B cell (primary cell): ENCODE results near the gene MAML3. TPM values are rescaled to one million over a fixed set of nuclear protein-coding genes. Genes with fewer than 3 reads are reported as not detected.

Source experiments
- ATAC-seq: fragments of 200-7000 bp; cut with Tn5 transposase; one replicate; pipeline ENCODE4 v1.10.0; 2021; ENCODE audit warnings: low read depth, mild to moderate bottlenecking, moderate number of reproducible peaks, moderate library complexity
- CTCF ChIA-PET: fragments of 350-600 bp; sonication (Branson Sonifier 250); formaldehyde crosslinking; loops from one replicate; lab custom pipeline; 2021; ENCODE audit warnings: antibody characterized with exemption, inconsistent platforms; lab: Charles Lee
- POLR2A ChIA-PET: fragments of 350-600 bp; sonication (Branson Sonifier 250); formaldehyde crosslinking; loops from one replicate; lab custom pipeline; 2021; ENCODE audit warnings: antibody characterized with exemption; lab: Charles Lee
- DNase-seq: peaks from one replicate; pipeline ENCODE4 v3.0.0; 2013
- H2AFZ ChIP-seq: 2 replicates; pipeline ENCODE4 v1.6.1; 2012; ENCODE audit warnings: mild to moderate bottlenecking, low read depth, low read length; ENCODE audit not compliant: insufficient read depth, poor library complexity, severe bottlenecking
- H3K27ac ChIP-seq, 2 donors: 1 replicate in 1 of 2; 2 replicates in 1 of 2; pipeline ENCODE4 v1.5.1; 2012 to 2013; ENCODE audit warnings: low read length in 2 of 2, mild to moderate bottlenecking in 2 of 2, moderate library complexity in 1 of 2
- H3K27me3 ChIP-seq, 4 experiments: fragments of 200-600 bp in 1 of 4; sonication (generic) in 1 of 4; replicated peaks in 1 of 4; 1 replicate in 2 of 4; 2 replicates in 2 of 4; pipeline versions ENCODE4 v1.6.1 to v1.7.0; 2013 to 2016; ENCODE audit warnings: low read length in 3 of 4, mild to moderate bottlenecking in 2 of 4, mixed read lengths in 1 of 4, moderate library complexity in 1 of 4; ENCODE audit not compliant: insufficient read depth in 4 of 4, control insufficient read depth in 3 of 4; ENCODE audit errors: control extremely low read depth in 1 of 4
- H3K36me3 ChIP-seq, 2 experiments: replicated peaks in 1 of 2; 1 replicate in 1 of 2; 2 replicates in 1 of 2; pipeline versions ENCODE4 v1.6.1 to v1.7.1; 2013; ENCODE audit warnings: low read length in 1 of 2; ENCODE audit not compliant: insufficient read depth in 2 of 2, control insufficient read depth in 1 of 2; ENCODE audit errors: control extremely low read depth in 1 of 2, extremely low read depth in 1 of 2
- H3K4me1 ChIP-seq, 2 donors: fragments of 200-600 bp in 1 of 2; sonication (generic) in 1 of 2; 1 replicate in 1 of 2; 2 replicates in 1 of 2; pipeline versions ENCODE4 v1.5.1 to v1.6.1; 2013 to 2017; ENCODE audit warnings: low read length in 2 of 2; ENCODE audit not compliant: control insufficient read depth in 2 of 2, insufficient read depth in 2 of 2
- H3K4me2 ChIP-seq: replicated peaks from 2 replicates; pipeline ENCODE3; 2012; ENCODE audit warnings: mild to moderate bottlenecking, low read depth, low read length; ENCODE audit not compliant: poor library complexity, severe bottlenecking
- H3K4me3 ChIP-seq, 5 experiments: fragments of 200-600 bp in 1 of 5; sonication (generic) in 1 of 5; 1 replicate in 3 of 5; 2 replicates in 2 of 5; pipeline versions ENCODE4 v1.5.1 to v1.7.0; 2011 to 2016; ENCODE audit warnings: low read length in 4 of 5, mild to moderate bottlenecking in 4 of 5, low read depth in 2 of 5, control low read depth in 1 of 5, moderate library complexity in 1 of 5; ENCODE audit not compliant: insufficient read depth in 1 of 5; ENCODE audit errors: control extremely low read depth in 1 of 5, extremely low read depth in 1 of 5
- H3K79me2 ChIP-seq: fragments of 200-600 bp; sonication (generic); one replicate; pipeline ENCODE4 v1.6.0; 2016; ENCODE audit warnings: low read length; ENCODE audit not compliant: control insufficient read depth, insufficient read depth
- H3K9ac ChIP-seq: fragments of 200-600 bp; sonication (generic); 2 replicates; pipeline ENCODE4 v1.6.1; 2017; ENCODE audit warnings: mild to moderate bottlenecking, low read length, moderate library complexity
- H3K9me3 ChIP-seq, 3 donors: one replicate each; pipeline versions ENCODE4 v1.6.1 to v1.7.1; 2013; ENCODE audit warnings: low read length in 2 of 3; ENCODE audit not compliant: control insufficient read depth in 2 of 3, insufficient read depth in 1 of 3; ENCODE audit errors: control extremely low read depth in 1 of 3
- H4K20me1 ChIP-seq: 2 replicates; pipeline ENCODE4 v1.6.0; 2012; ENCODE audit warnings: mild to moderate bottlenecking, low read length; ENCODE audit not compliant: insufficient read depth, control insufficient read depth, poor library complexity, severe bottlenecking
- H3K27ac Mint-ChIP-seq: one replicate; pipeline ENCODE4 v1.8.0; 2021; ENCODE audit warnings: mixed read lengths
- H3K27me3 Mint-ChIP-seq: one replicate; pipeline ENCODE4 v1.8.0; 2021; ENCODE audit warnings: mixed read lengths
- H3K4me1 Mint-ChIP-seq: one replicate; pipeline ENCODE4 v1.8.0; 2021; ENCODE audit warnings: mixed read lengths
- H3K4me3 Mint-ChIP-seq: one replicate; pipeline ENCODE4 v1.8.0; 2021; ENCODE audit warnings: mixed read lengths
- H3K9me3 Mint-ChIP-seq: one replicate; pipeline ENCODE4 v1.8.0; 2022; ENCODE audit warnings: mixed read lengths; ENCODE audit not compliant: insufficient read depth
- EZH2 ChIP-seq: IDR thresholded peaks from 2 replicates; pipeline ENCODE4 v1.6.1; 2012; ENCODE audit warnings: borderline replicate concordance, low read depth, mild to moderate bottlenecking, moderate library complexity, low read length; ENCODE audit not compliant: insufficient read depth, poor library complexity, severe bottlenecking
- WGBS: methylation state at CpG from one replicate; pipeline ENCODE4 v1.1.5; 2013; ENCODE audit warnings: missing lambda C conversion rate; ENCODE audit not compliant: insufficient coverage; 5-methylcytosine and 5-hydroxymethylcytosine counted together
- intact Hi-C: fragments of 100-400 bp; cut with micrococcal nuclease; formaldehyde crosslinking; loops from one replicate; pipeline ENCODE4 v1.10.0; 2022
- polyA plus RNA-seq: library from polyadenylated mRNA; depleted of rRNA; stranded (reverse); fragments of >200 nt; gene quantifications from 2 replicates; pipeline ENCODE4 v1.2.3, GENCODE V29; 2012
- total RNA-seq, 2 donors: library from RNA; stranded (reverse); fragments of 120-200 nt in 1 of 2; gene quantifications; 1 replicate in 1 of 2; 2 replicates in 1 of 2; pipeline versions ENCODE4 v1.2.3 to v1.2.4, GENCODE V29; 2013 to 2022
- TF ChIP-seq, protein P1 (sequence below): fragments of 200-600 bp; IDR thresholded peaks from one replicate; pipeline ENCODE4 v1.8.0; 2022; ENCODE audit warnings: antibody characterized with exemption, mild to moderate bottlenecking

The MAML3 gene
- total and polyA plus RNA-seq, 2 donors (not counting 1 experiment from before 2014, with no cell fraction given), result 0.94 to 5.3 TPM

DNA sequence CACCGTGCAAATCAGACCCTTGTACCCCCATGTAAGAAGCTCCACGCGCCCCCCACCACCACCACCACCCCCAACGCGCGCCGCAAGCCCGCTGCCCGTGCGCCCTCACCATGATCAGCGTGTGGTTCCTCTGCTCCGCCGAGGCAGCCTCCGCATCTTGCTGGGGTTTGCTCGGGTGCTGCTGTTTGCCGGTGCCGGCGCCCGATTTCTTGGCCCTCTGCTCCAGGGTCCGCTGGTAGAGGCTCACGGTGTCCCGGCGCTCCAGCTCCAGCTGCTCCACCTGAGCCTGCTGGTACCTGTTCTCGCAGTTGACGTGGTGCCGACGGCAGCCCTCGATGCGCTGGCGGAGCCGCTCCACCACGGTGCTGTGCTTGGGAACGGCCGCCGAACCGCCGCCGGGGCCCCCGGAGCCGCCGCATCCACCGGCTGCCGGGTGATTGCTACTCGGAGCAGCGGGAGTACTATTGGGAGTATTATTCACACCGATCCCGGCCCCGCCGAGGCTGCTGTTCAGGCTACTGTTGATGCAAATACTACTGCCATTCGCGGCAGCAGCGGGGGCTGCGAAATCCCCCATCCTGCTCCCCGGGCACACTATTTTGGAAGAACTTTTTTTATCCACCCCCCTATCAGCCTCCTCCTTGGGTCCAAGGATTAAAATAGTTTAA is 1.1 kb downstream of the MAML3 start:
- peak overlapping the region; percentile 92 for H3K27ac Mint-ChIP-seq
- ATAC-seq (no peak), DNase-seq (peak; percentile 74)
- peak overlapping the region; percentile 54 to 88 (median 79) for H3K4me3 ChIP-seq
- H4K20me1 ChIP-seq, result no peaks in the 10 kb centered on the region
- peaks cover 64% of the 10 kb centered on the region for H3K27me3 Mint-ChIP-seq
- no peaks in the 10 kb centered on the region for H3K36me3 ChIP-seq
- H3K4me1 Mint-ChIP-seq, result peaks cover 52% of the 10 kb centered on the region
- H3K9ac ChIP-seq, result peak overlapping the region; percentile 75
- H3K9me3 ChIP-seq, result peaks cover 0 to 36% (median 0%) of the 10 kb centered on the region in 3 donors
- ChIA-PET CTCF (interaction anchor here (0.9 to 2.6 kb wide), 4 partner anchors 95 to 107 kb away, joined by 3 to 9 read pairs (median 4); no protein-coding TSS in a partner anchor), POLR2A (interaction anchor here (0.5 to 0.9 kb wide), 3 partner anchors 79 to 105 kb away, joined by 3 to 9 read pairs (median 7); no protein-coding TSS in a partner anchor)
- no peaks in the 10 kb centered on the region for H3K79me2 ChIP-seq
- TF ChIP-seq, protein P1, sequence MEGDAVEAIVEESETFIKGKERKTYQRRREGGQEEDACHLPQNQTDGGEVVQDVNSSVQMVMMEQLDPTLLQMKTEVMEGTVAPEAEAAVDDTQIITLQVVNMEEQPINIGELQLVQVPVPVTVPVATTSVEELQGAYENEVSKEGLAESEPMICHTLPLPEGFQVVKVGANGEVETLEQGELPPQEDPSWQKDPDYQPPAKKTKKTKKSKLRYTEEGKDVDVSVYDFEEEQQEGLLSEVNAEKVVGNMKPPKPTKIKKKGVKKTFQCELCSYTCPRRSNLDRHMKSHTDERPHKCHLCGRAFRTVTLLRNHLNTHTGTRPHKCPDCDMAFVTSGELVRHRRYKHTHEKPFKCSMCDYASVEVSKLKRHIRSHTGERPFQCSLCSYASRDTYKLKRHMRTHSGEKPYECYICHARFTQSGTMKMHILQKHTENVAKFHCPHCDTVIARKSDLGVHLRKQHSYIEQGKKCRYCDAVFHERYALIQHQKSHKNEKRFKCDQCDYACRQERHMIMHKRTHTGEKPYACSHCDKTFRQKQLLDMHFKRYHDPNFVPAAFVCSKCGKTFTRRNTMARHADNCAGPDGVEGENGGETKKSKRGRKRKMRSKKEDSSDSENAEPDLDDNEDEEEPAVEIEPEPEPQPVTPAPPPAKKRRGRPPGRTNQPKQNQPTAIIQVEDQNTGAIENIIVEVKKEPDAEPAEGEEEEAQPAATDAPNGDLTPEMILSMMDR, result no peak
- no peak for TF ChIP-seq EZH2
- H2AFZ ChIP-seq, result peak overlapping the region; percentile 79
- peaks cover 44 to 65% of the 10 kb centered on the region in 2 donors for H3K4me1 ChIP-seq
- H3K9me3 Mint-ChIP-seq, result no peaks in the 10 kb centered on the region
- H3K27ac ChIP-seq, result peak overlapping the region in 1 of 2 donors; percentile 37
- intact Hi-C loops, result loop anchor here (2.0 to 10.0 kb wide), 7 partner anchors 141 to 1071 kb away; partner anchors contain the start of genes ELMOD2, NAA15 and SCOC
- 1% methylated on average over 49 of the region's 54 CpGs for WGBS
- H3K27me3 ChIP-seq, result peaks cover 0 to 70% (median 26%) of the 10 kb centered on the region in 4 experiments
- peak overlapping the region; percentile 91 for H3K4me3 Mint-ChIP-seq
- H3K4me2 ChIP-seq, result peak overlapping the region; percentile 90
